CD14-positive monocyte (primary cell): ENCODE results near the gene CDH5. TPM values are rescaled to one million over a fixed set of nuclear protein-coding genes. Genes with fewer than 3 reads are reported as not detected.

Experiments used
- DNase-seq, 3 donors: peaks; one replicate each; pipeline ENCODE4 v3.0.0-alpha.2; 2011 to 2022
- H2AFZ ChIP-seq: 2 replicates; pipeline ENCODE4 v1.6.0; 2012; ENCODE audit warnings: mild to moderate bottlenecking, low read depth, low read length, inconsistent platforms; ENCODE audit not compliant: insufficient read depth, poor library complexity, severe bottlenecking
- H3K27ac ChIP-seq, 2 donors: 1 replicate in 1 of 2; 2 replicates in 1 of 2; pipeline ENCODE4 v1.5.1; 2012 to 2013; ENCODE audit warnings: low read length in 2 of 2, control low read depth in 1 of 2, inconsistent platforms in 1 of 2, low read depth in 1 of 2, mild to moderate bottlenecking in 1 of 2
- H3K27me3 ChIP-seq, 2 donors: one replicate each; pipeline versions ENCODE4 v1.6.0 to v1.6.1; 2011 to 2013; ENCODE audit warnings: low read length in 2 of 2; ENCODE audit not compliant: control insufficient read depth in 2 of 2, insufficient read depth in 2 of 2
- H3K36me3 ChIP-seq, 2 donors: replicated peaks in 1 of 2; 1 replicate in 1 of 2; 2 replicates in 1 of 2; pipeline versions ENCODE4 v1.5.1 to v1.6.1; 2012 to 2013; ENCODE audit warnings: low read length in 2 of 2, control low read depth in 1 of 2, inconsistent platforms in 1 of 2, mild to moderate bottlenecking in 1 of 2; ENCODE audit not compliant: insufficient read depth in 2 of 2, control insufficient read depth in 1 of 2
- H3K4me1 ChIP-seq, 2 donors: 1 replicate in 1 of 2; 2 replicates in 1 of 2; pipeline versions ENCODE4 v1.5.1 to v1.6.1; 2012 to 2013; ENCODE audit warnings: low read length in 2 of 2, control low read depth in 1 of 2, inconsistent platforms in 1 of 2, mild to moderate bottlenecking in 1 of 2, moderate library complexity in 1 of 2; ENCODE audit not compliant: insufficient read depth in 2 of 2, control insufficient read depth in 1 of 2
- H3K4me2 ChIP-seq: replicated peaks from 2 replicates; pipeline ENCODE3; 2012; ENCODE audit warnings: low read length, moderate library complexity, mild to moderate bottlenecking; ENCODE audit not compliant: poor library complexity, severe bottlenecking; ENCODE audit errors: extremely low read depth
- H3K4me3 ChIP-seq, 3 experiments: fragments of 200-600 bp in 1 of 3; sonication (generic) in 1 of 3; replicated peaks in 1 of 3; 1 replicate in 2 of 3; 2 replicates in 1 of 3; pipeline ENCODE4 v1.5.1; 2011 to 2013; ENCODE audit warnings: low read length in 3 of 3, mild to moderate bottlenecking in 3 of 3, control low read depth in 2 of 3, low read depth in 2 of 3, inconsistent platforms in 1 of 3, moderate library complexity in 1 of 3
- H3K79me2 ChIP-seq: 2 replicates; pipeline ENCODE4 v1.6.0; 2012; ENCODE audit warnings: mild to moderate bottlenecking, control low read depth, inconsistent platforms, low read length, moderate library complexity; ENCODE audit not compliant: insufficient read depth
- H3K9ac ChIP-seq: 2 replicates; pipeline ENCODE4 v1.6.0; 2017; ENCODE audit warnings: low read length, mild to moderate bottlenecking; ENCODE audit not compliant: insufficient read depth, poor library complexity, severe bottlenecking
- H3K9me3 ChIP-seq, 2 donors: replicated peaks in 1 of 2; 1 replicate in 1 of 2; 2 replicates in 1 of 2; pipeline versions ENCODE4 v1.5.1 to v1.6.1; 2012 to 2013; ENCODE audit warnings: low read length in 2 of 2, control low read depth in 1 of 2; ENCODE audit not compliant: control insufficient read depth in 1 of 2, insufficient read depth in 1 of 2
- H4K20me1 ChIP-seq: 2 replicates; pipeline ENCODE4 v1.6.0; 2012; ENCODE audit warnings: mild to moderate bottlenecking, low read length, control low read depth, moderate library complexity; ENCODE audit not compliant: insufficient read depth
- H3K27ac Mint-ChIP-seq, 7 donors: one replicate each; pipeline ENCODE4 v1.8.0; 2020; ENCODE audit warnings: mild to moderate bottlenecking in 7 of 7, mixed read lengths in 7 of 7, moderate library complexity in 6 of 7, inconsistent platforms in 2 of 7
- H3K27me3 Mint-ChIP-seq, 3 donors: one replicate each; pipeline ENCODE4 v1.8.0; 2021 to 2022; ENCODE audit warnings: low read depth in 3 of 3, mild to moderate bottlenecking in 3 of 3, mixed read lengths in 3 of 3, moderate library complexity in 3 of 3, inconsistent platforms in 1 of 3
- H3K36me3 Mint-ChIP-seq, 2 donors: one replicate each; pipeline ENCODE4 v1.8.0; 2020; ENCODE audit warnings: mixed read lengths in 2 of 2, inconsistent platforms in 1 of 2, mild to moderate bottlenecking in 1 of 2
- H3K4me1 Mint-ChIP-seq: one replicate; pipeline ENCODE4 v1.8.0; 2020; ENCODE audit warnings: mild to moderate bottlenecking, mixed read lengths
- H3K4me3 Mint-ChIP-seq, 2 donors: one replicate each; pipeline ENCODE4 v1.8.0; 2020; ENCODE audit warnings: mild to moderate bottlenecking in 2 of 2, mixed read lengths in 2 of 2, moderate library complexity in 1 of 2
- H3K9me3 Mint-ChIP-seq, 7 donors: one replicate each; pipeline ENCODE4 v1.8.0; 2020 to 2022; ENCODE audit warnings: mixed read lengths in 7 of 7, mild to moderate bottlenecking in 6 of 7, moderate library complexity in 6 of 7, inconsistent platforms in 2 of 7
- WGBS: methylation state at CpG from one replicate; pipeline ENCODE4 v1.1.5; 2013; ENCODE audit warnings: missing lambda C conversion rate; ENCODE audit not compliant: insufficient coverage; 5-methylcytosine and 5-hydroxymethylcytosine counted together
- intact Hi-C, 2 donors: fragments of 100-400 bp; cut with micrococcal nuclease; formaldehyde crosslinking; loops; one replicate each; pipeline versions ENCODE4 v1.15.0 to v1.15.1; 2023
- polyA plus RNA-seq, 3 donors: library from polyadenylated mRNA; depleted of rRNA in 1 of 3; unstranded in 2 of 3; stranded (reverse) in 1 of 3; fragments of 300-500 nt in 2 of 3; fragments of >200 nt in 1 of 3; fragmentation: Illumina TruSeq in 2 of 3; gene quantifications; 1 replicate in 2 of 3; 2 replicates in 1 of 3; pipeline ENCODE4 v1.2.3, GENCODE V29; 2012 to 2021
- TF ChIP-seq, protein P1 (sequence below): fragments of 200-600 bp; IDR thresholded peaks from one replicate; pipeline ENCODE4 v1.8.0; 2022; ENCODE audit warnings: antibody characterized with exemption, mild to moderate bottlenecking

The CDH5 gene
- polyA plus RNA-seq, 3 donors = 0.12 to 0.22 TPM; not detected in 1

GRCh38 chr16:66427036-66427860 lies 60.8 kb downstream of the CDH5 start, which contains the start of gene BEAN1:
Gene BEAN1 (plus strand): TSS chr16:66427295. CDS start chr16:66437677, 10,382 bp downstream.
- Mint-ChIP-seq H3K36me3 (peaks cover 3% of the 10 kb centered on the region in 2 donors), H3K27me3 (peaks cover 80 to 89% (median 87%) of the 10 kb centered on the region in 3 donors), H3K27ac (no peak within 1 kb of the TSS), H3K4me1 (peaks cover 12% of the 10 kb centered on the region), H3K4me3 (peak within 1 kb of the TSS; percentile 57 to 90), H3K9me3 (peaks cover 0 to 20% (median 12%) of the 10 kb centered on the region in 7 donors)
- H3K27me3 ChIP-seq = peaks cover 64 to 91% of the 10 kb centered on the region in 2 donors
- no peak within 1 kb of the TSS for H2AFZ ChIP-seq
- H4K20me1 ChIP-seq = no peaks in the 10 kb centered on the region
- DNase-seq = no peak
- under 1% methylated on average over 105 of the region's 118 CpGs for WGBS
- H3K9ac ChIP-seq = no peak within 1 kb of the TSS
- no peak within 1 kb of the TSS for H3K27ac ChIP-seq
- TF ChIP-seq, protein P1, sequence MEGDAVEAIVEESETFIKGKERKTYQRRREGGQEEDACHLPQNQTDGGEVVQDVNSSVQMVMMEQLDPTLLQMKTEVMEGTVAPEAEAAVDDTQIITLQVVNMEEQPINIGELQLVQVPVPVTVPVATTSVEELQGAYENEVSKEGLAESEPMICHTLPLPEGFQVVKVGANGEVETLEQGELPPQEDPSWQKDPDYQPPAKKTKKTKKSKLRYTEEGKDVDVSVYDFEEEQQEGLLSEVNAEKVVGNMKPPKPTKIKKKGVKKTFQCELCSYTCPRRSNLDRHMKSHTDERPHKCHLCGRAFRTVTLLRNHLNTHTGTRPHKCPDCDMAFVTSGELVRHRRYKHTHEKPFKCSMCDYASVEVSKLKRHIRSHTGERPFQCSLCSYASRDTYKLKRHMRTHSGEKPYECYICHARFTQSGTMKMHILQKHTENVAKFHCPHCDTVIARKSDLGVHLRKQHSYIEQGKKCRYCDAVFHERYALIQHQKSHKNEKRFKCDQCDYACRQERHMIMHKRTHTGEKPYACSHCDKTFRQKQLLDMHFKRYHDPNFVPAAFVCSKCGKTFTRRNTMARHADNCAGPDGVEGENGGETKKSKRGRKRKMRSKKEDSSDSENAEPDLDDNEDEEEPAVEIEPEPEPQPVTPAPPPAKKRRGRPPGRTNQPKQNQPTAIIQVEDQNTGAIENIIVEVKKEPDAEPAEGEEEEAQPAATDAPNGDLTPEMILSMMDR = no peak
- H3K4me3 ChIP-seq = peak within 1 kb of the TSS in 1 of 3 experiments; percentile 42
- intact Hi-C loops = no loop called here
- H3K79me2 ChIP-seq = no peaks in the 10 kb centered on the region
- H3K9me3 ChIP-seq = peaks cover 0 to 28% of the 10 kb centered on the region in 2 donors
- H3K4me2 ChIP-seq = peak within 1 kb of the TSS; percentile 62
- peaks cover 10 to 11% of the 10 kb centered on the region in 2 donors for H3K4me1 ChIP-seq
- H3K36me3 ChIP-seq = no peaks in the 10 kb centered on the region

DNA sequence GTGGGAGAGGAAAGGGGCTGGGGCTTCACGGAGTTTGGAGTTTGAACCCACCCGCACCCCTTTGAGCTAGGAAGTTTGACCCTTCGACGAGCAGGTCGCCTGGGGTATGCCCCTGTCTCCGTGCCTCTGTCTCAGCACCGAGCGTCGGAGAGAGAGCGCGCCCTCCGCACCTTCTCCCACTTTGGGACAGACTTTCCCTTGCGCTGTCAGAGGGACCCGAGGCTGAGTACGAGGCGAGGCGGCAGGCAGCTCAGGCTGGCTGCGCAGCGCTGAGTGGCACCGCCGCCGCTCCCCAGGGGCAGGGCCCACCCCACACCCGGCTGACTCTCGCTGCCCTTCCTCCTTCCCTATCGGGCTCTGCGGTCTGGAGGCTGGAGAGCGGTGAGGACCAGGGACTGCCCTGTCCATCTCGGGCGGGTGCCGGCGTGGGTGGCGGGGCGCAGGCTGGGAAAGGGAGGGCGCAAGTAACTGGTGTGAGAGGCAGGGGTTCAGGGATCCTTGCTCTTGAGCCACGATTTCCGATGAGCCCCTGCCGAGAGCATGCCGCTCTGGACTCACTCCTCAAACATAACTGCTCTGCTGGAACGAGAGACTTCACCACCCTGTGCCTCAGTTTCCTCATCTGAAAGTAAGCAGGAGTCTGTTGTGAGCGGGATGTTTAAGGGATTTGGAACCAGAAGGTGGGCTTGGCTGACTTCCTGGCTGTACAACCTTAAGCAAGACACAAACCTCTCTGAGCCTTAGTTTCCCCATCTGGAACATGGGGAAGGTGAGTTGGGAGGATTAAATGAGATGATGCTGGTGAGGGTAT lies 61.6 kb downstream of the CDH5 start:
- H4K20me1 ChIP-seq = no peaks in the 10 kb centered on the region
- no peak overlapping the region for H3K9ac ChIP-seq
- intact Hi-C loops = no loop called here
- peaks cover 0 to 28% of the 10 kb centered on the region in 2 donors for H3K9me3 ChIP-seq
- peaks cover 3% of the 10 kb centered on the region in 2 donors for H3K36me3 Mint-ChIP-seq
- H3K4me3 ChIP-seq = peak overlapping the region in 1 of 3 experiments; percentile 42
- TF ChIP-seq, protein P1 = no peak
- H3K4me1 ChIP-seq = peaks cover 10 to 11% of the 10 kb centered on the region in 2 donors
- H2AFZ ChIP-seq = no peak overlapping the region
- no peak for DNase-seq
- no peaks in the 10 kb centered on the region for H3K79me2 ChIP-seq
- H3K9me3 Mint-ChIP-seq = peaks cover 0 to 20% (median 12%) of the 10 kb centered on the region in 7 donors
- H3K36me3 ChIP-seq = no peaks in the 10 kb centered on the region
- peak overlapping the region; percentile 62 for H3K4me2 ChIP-seq
- no peak overlapping the region for H3K27ac Mint-ChIP-seq
- peaks cover 80 to 90% (median 85%) of the 10 kb centered on the region in 3 donors for H3K27me3 Mint-ChIP-seq
- no peak overlapping the region for H3K27ac ChIP-seq
- H3K4me3 Mint-ChIP-seq = peak overlapping the region; percentile 57 to 81
- WGBS = under 1% methylated on average over 23 of the region's 40 CpGs
- H3K27me3 ChIP-seq = peaks cover 60 to 89% of the 10 kb centered on the region in 2 donors
- H3K4me1 Mint-ChIP-seq = peaks cover 10% of the 10 kb centered on the region
